Colon (tissue), 2 donors: ENCODE data around the gene SLN.

Experiments used
- FAIRE-seq: peaks from 2 replicates; lab custom pipeline; 2012; peaks lifted over from hg19 to GRCh38; lab: Jason Lieb, UNC
- donor health status: control.
- donor health status: control.

SLN gene

GRCh38 chr11:107683807-107684206, 28.0 kb downstream of the SLN start:
- FAIRE-seq = no peak

GRCh38 chr11:107683061-107683460, 28.8 kb downstream of the SLN start:
- no peak for FAIRE-seq

DNA sequence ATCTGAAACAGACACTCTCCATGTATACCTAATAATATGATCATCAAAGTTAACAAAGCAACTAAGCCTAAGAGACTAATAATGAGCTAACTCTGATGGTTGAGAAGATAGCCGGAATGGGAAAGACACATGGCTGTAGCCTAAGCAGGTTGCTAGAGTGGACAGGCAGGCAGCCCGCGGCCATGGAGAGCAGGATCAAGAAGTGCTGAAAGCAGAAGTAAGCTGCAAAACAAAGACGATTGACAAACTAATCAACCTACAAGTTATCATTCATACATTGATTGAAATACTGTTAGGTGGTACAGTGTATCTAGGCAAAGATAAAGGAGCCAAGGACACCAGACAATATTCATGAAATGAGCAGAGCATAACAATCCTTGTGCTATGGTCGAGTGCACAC, 29.3 kb downstream of the SLN start:
- FAIRE-seq = no peak

DNA sequence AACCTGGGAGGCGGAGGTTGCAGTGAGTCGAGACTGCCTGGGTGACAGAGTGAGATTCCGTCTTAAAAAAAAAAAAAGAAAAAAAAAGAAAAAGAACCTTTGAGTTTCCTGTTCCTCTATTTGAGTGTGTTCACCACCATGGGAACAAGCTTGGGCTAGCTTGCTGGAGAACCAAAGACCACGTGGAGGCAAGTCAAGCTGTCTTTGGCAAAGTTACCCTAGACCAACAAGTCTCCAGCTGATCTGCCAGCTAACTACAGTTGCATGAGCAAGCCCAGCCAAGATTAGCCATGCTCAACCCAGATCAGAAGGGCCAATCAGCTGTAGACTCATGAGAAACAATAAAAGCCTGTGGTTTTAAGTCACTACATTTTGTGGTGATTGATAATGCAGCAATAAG, 29.7 kb downstream of the SLN start:
- FAIRE-seq = no peak

GRCh38 chr11:107679255-107680024, 32.4 kb downstream of the SLN start:
- FAIRE-seq = no peak

DNA sequence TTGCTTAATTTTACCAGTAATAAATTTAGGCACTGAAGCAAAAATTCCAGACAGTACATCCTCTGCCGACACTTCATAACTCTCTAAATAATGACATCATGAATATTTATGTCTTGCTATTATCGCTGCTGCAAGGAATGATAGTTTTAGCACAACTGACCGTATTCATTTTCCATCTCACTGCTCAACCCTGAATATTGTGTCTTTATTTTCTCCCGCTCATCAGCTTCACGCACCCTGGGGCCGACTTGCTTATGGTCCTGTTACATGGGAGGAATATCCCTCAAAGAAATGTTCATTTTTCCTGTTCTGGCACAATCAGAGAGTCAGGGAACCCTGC, 33.3 kb downstream of the SLN start:
- FAIRE-seq = no peak

GRCh38 chr11:107677924-107678631, 33.8 kb downstream of the SLN start:
- no peak for FAIRE-seq

DNA sequence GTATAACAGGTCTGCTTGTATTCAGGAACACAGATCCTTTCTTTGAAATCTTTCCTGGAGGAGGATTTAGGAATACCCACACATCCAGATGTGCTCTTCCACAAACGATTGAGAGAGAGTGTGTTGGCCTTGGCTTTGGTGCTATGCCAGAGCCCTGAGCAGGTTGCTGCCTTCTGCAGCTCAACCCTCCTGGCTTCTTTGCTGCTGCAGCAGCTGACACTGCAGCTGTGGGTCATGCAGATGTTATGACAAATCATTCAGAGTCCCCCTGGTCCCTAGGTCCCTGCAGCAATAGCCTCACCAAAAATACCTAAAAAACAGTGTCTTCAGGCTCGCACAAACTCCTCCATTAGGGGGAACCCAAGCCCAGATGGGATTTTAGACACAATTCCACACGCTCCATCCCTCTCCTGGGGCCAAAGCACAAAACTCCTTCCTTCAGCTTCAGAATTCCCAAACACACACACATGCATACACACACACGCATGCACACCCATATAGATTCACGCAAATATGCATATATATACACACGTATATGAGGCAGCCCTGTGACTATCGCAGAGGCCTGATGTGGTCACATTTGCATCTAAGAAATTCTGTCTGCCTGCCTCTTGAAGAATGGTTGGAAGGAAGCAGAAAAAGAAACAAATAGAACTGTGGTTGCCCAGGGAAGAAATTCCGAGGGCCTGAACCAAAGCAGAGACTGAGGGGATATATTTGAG, 35.4 kb downstream of the SLN start:
- no peak for FAIRE-seq

- FAIRE-seq = no peak
Measured at GRCh38 chr11:107675902-107676301, 36.0 kb downstream of the SLN start.

GRCh38 chr11:107669893-107670601, 41.8 kb downstream of the SLN start:
- FAIRE-seq = no peak

DNA sequence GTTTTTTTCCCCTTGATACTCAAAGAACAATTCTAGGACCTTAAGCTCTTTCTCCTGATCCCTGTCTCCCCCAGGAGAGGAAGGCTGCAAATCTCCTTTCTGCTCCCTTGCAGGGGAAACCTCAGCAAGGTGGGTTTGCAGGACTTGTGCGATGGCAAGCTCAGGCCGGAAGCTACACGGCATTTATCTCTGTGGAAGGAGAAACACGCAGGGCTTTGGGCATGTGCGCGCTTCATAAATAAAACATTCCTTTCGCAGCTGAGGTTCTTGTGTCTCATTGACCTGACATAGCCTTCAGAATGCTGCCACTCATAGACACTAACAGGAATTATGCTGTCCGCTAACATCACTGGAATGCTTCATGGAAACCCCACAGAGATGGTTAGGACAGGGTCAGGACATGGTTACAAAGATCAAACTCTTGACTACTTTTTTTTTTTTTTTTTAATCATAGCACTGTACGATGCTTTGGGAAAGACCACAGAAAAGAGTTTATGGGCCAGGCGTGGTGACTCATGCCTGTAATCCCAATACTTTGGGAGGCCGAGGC, 42.6 kb downstream of the SLN start:
- no peak for FAIRE-seq

GRCh38 chr11:107666911-107667613, 44.8 kb downstream of the SLN start:
- FAIRE-seq = no peak

- FAIRE-seq = no peak
Measured at GRCh38 chr11:107665018-107665417, 46.8 kb downstream of the SLN start.

DNA sequence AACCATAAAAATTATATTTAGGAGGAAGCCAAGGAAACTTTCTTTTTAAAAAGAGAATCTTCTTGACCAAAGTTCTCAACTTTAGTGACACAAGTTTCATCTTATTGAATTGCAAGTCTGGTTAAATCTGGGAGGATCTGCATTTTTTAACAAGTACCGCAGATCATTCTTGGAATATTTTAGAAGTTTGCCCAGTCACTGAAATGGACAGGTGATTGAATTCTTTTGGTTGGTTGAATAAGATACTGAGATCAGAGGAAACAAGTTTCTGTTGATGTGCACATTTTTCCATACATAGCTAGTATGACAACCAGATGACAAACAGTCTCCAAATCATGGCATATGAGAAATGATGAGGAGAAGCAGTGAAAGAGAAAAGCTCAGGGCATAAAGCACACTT, 50.2 kb downstream of the SLN start:
- FAIRE-seq = no peak

DNA sequence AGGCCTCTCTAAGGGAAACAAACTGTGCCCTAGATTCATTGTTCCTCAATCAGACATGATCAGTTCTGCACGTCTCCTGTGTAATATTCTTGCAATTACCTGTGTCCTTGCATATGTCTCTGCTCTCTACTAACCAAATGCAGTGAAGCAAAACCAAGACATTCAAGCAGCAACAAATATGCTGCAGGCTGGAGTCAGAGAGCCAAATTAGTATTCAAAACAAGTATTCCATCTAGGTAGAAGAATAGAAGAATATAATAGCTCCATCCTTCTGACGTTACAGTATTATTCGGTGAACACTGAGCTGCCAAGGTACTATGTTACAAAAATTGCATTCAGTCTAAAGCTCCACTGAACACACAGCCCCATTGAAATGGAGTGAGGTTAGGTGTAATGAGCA, 51.8 kb downstream of the SLN start:
- FAIRE-seq = no peak

DNA sequence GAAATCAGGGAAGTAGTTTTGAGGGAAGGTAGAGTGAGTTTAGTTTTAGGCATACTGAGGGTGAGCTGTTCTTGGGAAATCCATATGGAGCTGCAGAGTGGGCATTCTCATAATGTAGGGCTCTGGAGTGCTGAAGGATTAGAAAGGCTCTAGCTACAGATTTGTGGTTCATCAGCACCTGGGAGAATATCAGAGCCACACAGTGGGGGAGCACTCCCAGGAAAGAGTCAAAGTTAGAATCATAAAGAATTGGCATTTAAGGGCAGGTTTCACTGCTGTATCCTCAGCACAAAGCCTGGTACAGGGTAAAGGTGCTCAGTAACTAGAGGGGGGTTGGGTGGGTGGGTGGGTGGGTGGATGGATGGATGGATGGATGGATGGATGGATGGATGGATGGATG, 52.5 kb downstream of the SLN start:
- FAIRE-seq = no peak
